Activated B cell treated with CpG ODN at 0.5 μM for 24 hours (primary cell): ENCODE results near the gene PLPP2. TPM values are rescaled to one million over a fixed set of nuclear protein-coding genes. Genes with fewer than 3 reads are reported as not detected.

Source experiments
- ATAC-seq: fragments of 200-7000 bp; cut with Tn5 transposase; one replicate; pipeline ENCODE4 v1.10.0; 2021; ENCODE audit warnings: low read depth, mild to moderate bottlenecking, moderate library complexity
- CTCF ChIA-PET: fragments of 350-600 bp; sonication (Branson Sonifier 250); formaldehyde crosslinking; loops from one replicate; lab custom pipeline; 2021; ENCODE audit warnings: antibody characterized with exemption; lab: Charles Lee
- POLR2A ChIA-PET: fragments of 350-600 bp; sonication (Branson Sonifier 250); formaldehyde crosslinking; loops from one replicate; lab custom pipeline; 2021; ENCODE audit warnings: antibody characterized with exemption; lab: Charles Lee
- DNase-seq: peaks from one replicate; pipeline ENCODE4 v3.0.0; 2022
- H3K27ac Mint-ChIP-seq: one replicate; pipeline ENCODE4 v1.8.0; 2020; ENCODE audit warnings: mixed read lengths
- H3K27me3 Mint-ChIP-seq: one replicate; pipeline ENCODE4 v1.8.0; 2021; ENCODE audit warnings: mixed read lengths
- H3K36me3 Mint-ChIP-seq: one replicate; pipeline ENCODE4 v1.8.0; 2021; ENCODE audit warnings: low read depth, mixed read lengths
- H3K4me1 Mint-ChIP-seq: one replicate; pipeline ENCODE4 v1.8.0; 2021; ENCODE audit warnings: mixed read lengths
- H3K4me3 Mint-ChIP-seq: one replicate; pipeline ENCODE4 v1.8.0; 2020; ENCODE audit warnings: mild to moderate bottlenecking, mixed read lengths
- H3K9me3 Mint-ChIP-seq: one replicate; pipeline ENCODE4 v1.8.0; 2020; ENCODE audit warnings: mixed read lengths
- CTCF ChIP-seq: fragments of 200-600 bp; IDR thresholded peaks from one replicate; pipeline ENCODE4 v1.8.0; 2022; ENCODE audit warnings: antibody characterized with exemption, mild to moderate bottlenecking
- intact Hi-C: fragments of 100-400 bp; cut with micrococcal nuclease; formaldehyde crosslinking; loops from one replicate; pipeline ENCODE4 v1.15.1; 2024
- total RNA-seq: library from RNA; stranded (reverse); gene quantifications from 2 replicates; pipeline ENCODE4 v1.2.3, GENCODE V29; 2022

The PLPP2 gene
- total RNA-seq, 1 donor from 2014 or later, result 0.29 TPM

- ChIA-PET POLR2A (no interaction called here), CTCF (no interaction called here)
- no peak for DNase-seq
- no peak overlapping the region for H3K27ac Mint-ChIP-seq
- no peak overlapping the region for H3K4me3 Mint-ChIP-seq
- ATAC-seq, result no peak
- H3K36me3 Mint-ChIP-seq, result peaks cover 62% of the 10 kb centered on the region
- no peaks in the 10 kb centered on the region for H3K9me3 Mint-ChIP-seq
- no peak for TF ChIP-seq CTCF
- no peaks in the 10 kb centered on the region for H3K4me1 Mint-ChIP-seq
- H3K27me3 Mint-ChIP-seq, result no peaks in the 10 kb centered on the region
- intact Hi-C loops, result no loop called here
These were observed 19.0 kb upstream of the PLPP2 start for GRCh38 chr19:310141-310651.

GRCh38 chr19:309206-309565 is 18.0 kb upstream of the PLPP2 start:
- intact Hi-C loops, result no loop called here
- Mint-ChIP-seq H3K4me3 (no peak overlapping the region), H3K4me1 (no peaks in the 10 kb centered on the region), H3K9me3 (no peaks in the 10 kb centered on the region), H3K27ac (no peak overlapping the region), H3K27me3 (no peaks in the 10 kb centered on the region), H3K36me3 (peaks cover 57% of the 10 kb centered on the region)
- ChIA-PET CTCF (no interaction called here), POLR2A (no interaction called here)
- TF ChIP-seq CTCF, result no peak
- no peak for ATAC-seq
- no peak for DNase-seq

- ATAC-seq (no peak), DNase-seq (no peak)
- H3K27me3 Mint-ChIP-seq, result no peaks in the 10 kb centered on the region
- intact Hi-C loops, result no loop called here
- ChIA-PET CTCF (no interaction called here), POLR2A (no interaction called here)
- no peak for TF ChIP-seq CTCF
- peaks cover 52% of the 10 kb centered on the region for H3K36me3 Mint-ChIP-seq
- H3K27ac Mint-ChIP-seq, result no peak overlapping the region
- no peaks in the 10 kb centered on the region for H3K9me3 Mint-ChIP-seq
- no peaks in the 10 kb centered on the region for H3K4me1 Mint-ChIP-seq
- no peak overlapping the region for H3K4me3 Mint-ChIP-seq
These were observed 17.4 kb upstream of the PLPP2 start for GRCh38 chr19:308471-309205.

- ChIA-PET CTCF (no interaction called here), POLR2A (no interaction called here)
- TF ChIP-seq CTCF, result no peak
- intact Hi-C loops, result no loop called here
- Mint-ChIP-seq H3K4me1 (no peaks in the 10 kb centered on the region), H3K27ac (no peak overlapping the region), H3K27me3 (no peaks in the 10 kb centered on the region), H3K36me3 (peaks cover 49% of the 10 kb centered on the region), H3K9me3 (no peaks in the 10 kb centered on the region), H3K4me3 (no peak overlapping the region)
- DNase-seq (no peak), ATAC-seq (no peak)
These were observed 16.7 kb upstream of the PLPP2 start for GRCh38 chr19:307793-308420.

GRCh38 chr19:307111-307531 is 15.9 kb upstream of the PLPP2 start:
- Mint-ChIP-seq H3K27me3 (no peaks in the 10 kb centered on the region), H3K27ac (no peak overlapping the region), H3K36me3 (peaks cover 49% of the 10 kb centered on the region), H3K4me3 (no peak overlapping the region), H3K4me1 (no peaks in the 10 kb centered on the region), H3K9me3 (no peaks in the 10 kb centered on the region)
- ATAC-seq (no peak), DNase-seq (no peak)
- ChIA-PET CTCF (no interaction called here), POLR2A (no interaction called here)
- intact Hi-C loops, result no loop called here
- TF ChIP-seq CTCF, result no peak
